Fibroblast of lung (primary cell): Measurements from ENCODE around the gene ANP32B.
"Not testable (repeated sequence)": the region's sequence is repeated elsewhere in the genome, so short reads cannot be mapped to it uniquely, and the experiment has no call there.

ENCODE experiments used
- CTCF ChIP-seq, 2 donors: IDR thresholded peaks in 1 of 2; conservative IDR thresholded peaks in 1 of 2; 1 replicate in 1 of 2; 2 replicates in 1 of 2; pipeline ENCODE4 v1.5.1; 2011 to 2012; ENCODE audit warnings: low read length in 2 of 2, control low read depth in 1 of 2, inconsistent platforms in 1 of 2, low read depth in 1 of 2, mild to moderate bottlenecking in 1 of 2
- EZH2 ChIP-seq: IDR thresholded peaks from 2 replicates; pipeline ENCODE4 v1.5.1; 2012; ENCODE audit warnings: low read length, control low read depth, mild to moderate bottlenecking; ENCODE audit errors: missing control alignments

DNA sequence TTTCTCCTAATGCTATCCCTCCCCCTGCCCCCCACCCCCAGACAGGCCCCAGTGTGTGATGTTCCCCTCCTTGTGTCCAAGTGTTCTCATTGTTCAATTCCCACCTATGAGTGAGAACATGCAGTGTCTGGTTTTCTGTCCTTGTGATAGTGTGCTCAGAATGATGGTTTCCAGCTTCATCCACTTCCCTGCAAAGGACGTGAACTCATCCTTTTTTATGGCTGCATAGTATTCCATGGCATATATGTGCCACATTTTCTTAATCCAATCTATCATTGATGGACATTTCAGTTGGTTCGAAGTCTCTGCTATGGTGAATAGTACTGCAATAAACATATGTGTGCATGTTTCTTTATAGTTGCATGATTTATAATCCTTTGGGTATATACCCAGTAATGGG is 37.7 kb upstream of the ANP32B start:
- not testable (repeated sequence) for TF ChIP-seq CTCF (conservative IDR thresholded peaks at IDR 0.05 in 1 of 2, IDR thresholded peaks at IDR 0.05 in 1 of 2; ENCODE audit: low read depth in 1 of 2, low read length in 2 of 2); EZH2
